Loucy (cell line): ENCODE measurements around the gene SNTA1.

Experiments
- CTCF ChIP-seq: fragments of 200-600 bp; sonication (generic); conservative IDR thresholded peaks from 2 replicates; pipeline ENCODE4 v1.5.1; 2014; ENCODE audit warnings: mild to moderate bottlenecking, antibody characterized with exemption, low read length
- EZH2phosphoT487 ChIP-seq: fragments of 200-600 bp; IDR thresholded peaks from 2 replicates; pipeline ENCODE4 v1.6.1; 2018; ENCODE audit warnings: antibody characterized with exemption, mild to moderate bottlenecking, moderate library complexity, borderline replicate concordance

GRCh38 chr20:33474963-33475362 is 31.4 kb upstream of the SNTA1 start:
- TF ChIP-seq CTCF (no peak), EZH2phosphoT487 (no peak)
